HG02981 (cell line): ENCODE data around the gene CARD10.

Experiments used
- ATAC-seq: cut with Tn5 transposase; IDR thresholded peaks from one replicate; pipeline ENCODE4 v1.9.1; 2021; ENCODE audit warnings: mild to moderate bottlenecking, moderate library complexity; ENCODE audit not compliant: unreplicated experiment

CARD10 gene

GRCh38 chr22:37443977-37444376 lies 75.2 kb downstream of the CARD10 start:
- no peak for ATAC-seq

- ATAC-seq = no peak
Observed at GRCh38 chr22:37443086-37443485, 76.1 kb downstream of the CARD10 start.

- ATAC-seq = no peak
Observed at GRCh38 chr22:37442537-37442936, 76.7 kb downstream of the CARD10 start.

- ATAC-seq = no peak
Observed at GRCh38 chr22:37442135-37442534, 77.1 kb downstream of the CARD10 start.

DNA sequence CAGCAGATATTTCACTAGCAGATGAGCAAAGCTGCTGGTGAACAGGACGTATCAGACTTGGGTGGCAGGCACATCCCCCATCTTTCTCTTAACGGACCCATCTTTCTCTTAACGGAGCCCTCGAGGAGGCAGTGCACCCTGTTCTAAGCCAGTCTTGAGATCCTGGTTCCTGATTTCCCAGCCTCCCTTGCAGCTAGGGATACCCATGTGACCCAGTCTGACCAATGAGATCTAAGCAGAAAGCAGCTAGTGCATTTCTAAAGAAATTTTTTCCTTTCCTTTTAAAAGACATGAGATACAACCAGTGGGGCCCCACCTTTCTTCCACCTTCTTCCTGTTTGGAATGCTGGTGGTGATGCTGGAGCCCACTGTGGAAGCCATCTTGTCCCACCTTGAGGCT lies 78.3 kb downstream of the CARD10 start:
- ATAC-seq = no peak
